Tibial nerve (tissue), 4 donors: ENCODE data around the gene CBX5.

Source experiments
- EP300 ChIP-seq, 2 donors: sonication (generic); formaldehyde crosslinking; IDR thresholded peaks; one replicate each; pipeline ENCODE4 v1.6.1; 2017; ENCODE audit warnings: antibody characterized with exemption in 2 of 2, mild to moderate bottlenecking in 1 of 2
- POLR2A ChIP-seq, 2 donors: fragments of 450-650 bp; IDR thresholded peaks; one replicate each; pipeline ENCODE4 v1.6.1; 2017; ENCODE audit warnings: antibody characterized with exemption in 2 of 2, mild to moderate bottlenecking in 2 of 2, moderate library complexity in 2 of 2
- TF ChIP-seq, protein P1 (sequence below), 5 experiments: fragments of 200-600 bp in 3 of 5; fragments of 450-650 bp in 2 of 5; sonication (generic) in 3 of 5; IDR thresholded peaks; one replicate each; pipeline ENCODE4 v1.5.1; 2016 to 2019; ENCODE audit warnings: antibody characterized with exemption in 5 of 5, mild to moderate bottlenecking in 3 of 5, moderate library complexity in 2 of 5

- TF ChIP-seq, protein P1, sequence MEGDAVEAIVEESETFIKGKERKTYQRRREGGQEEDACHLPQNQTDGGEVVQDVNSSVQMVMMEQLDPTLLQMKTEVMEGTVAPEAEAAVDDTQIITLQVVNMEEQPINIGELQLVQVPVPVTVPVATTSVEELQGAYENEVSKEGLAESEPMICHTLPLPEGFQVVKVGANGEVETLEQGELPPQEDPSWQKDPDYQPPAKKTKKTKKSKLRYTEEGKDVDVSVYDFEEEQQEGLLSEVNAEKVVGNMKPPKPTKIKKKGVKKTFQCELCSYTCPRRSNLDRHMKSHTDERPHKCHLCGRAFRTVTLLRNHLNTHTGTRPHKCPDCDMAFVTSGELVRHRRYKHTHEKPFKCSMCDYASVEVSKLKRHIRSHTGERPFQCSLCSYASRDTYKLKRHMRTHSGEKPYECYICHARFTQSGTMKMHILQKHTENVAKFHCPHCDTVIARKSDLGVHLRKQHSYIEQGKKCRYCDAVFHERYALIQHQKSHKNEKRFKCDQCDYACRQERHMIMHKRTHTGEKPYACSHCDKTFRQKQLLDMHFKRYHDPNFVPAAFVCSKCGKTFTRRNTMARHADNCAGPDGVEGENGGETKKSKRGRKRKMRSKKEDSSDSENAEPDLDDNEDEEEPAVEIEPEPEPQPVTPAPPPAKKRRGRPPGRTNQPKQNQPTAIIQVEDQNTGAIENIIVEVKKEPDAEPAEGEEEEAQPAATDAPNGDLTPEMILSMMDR (IDR thresholded peaks at IDR 0.05) = no peak
- TF ChIP-seq EP300 (IDR thresholded peaks at IDR 0.05) (no peak), POLR2A (IDR thresholded peaks at IDR 0.05) (no peak)
Measured at GRCh38 chr12:54230555-54230954, 49.4 kb downstream of the CBX5 start.
